NCI-H69 (cell line): ENCODE data around the gene HDAC9.
"Not testable (repeated sequence)": the region's sequence is repeated elsewhere in the genome, so short reads cannot be mapped to it uniquely, and the experiment has no call there.

Experiments used
- DNase-seq: peaks from one replicate; lab custom pipeline; 2025; lab: John Stamatoyannopoulos, UW

Gene HDAC9

DNA sequence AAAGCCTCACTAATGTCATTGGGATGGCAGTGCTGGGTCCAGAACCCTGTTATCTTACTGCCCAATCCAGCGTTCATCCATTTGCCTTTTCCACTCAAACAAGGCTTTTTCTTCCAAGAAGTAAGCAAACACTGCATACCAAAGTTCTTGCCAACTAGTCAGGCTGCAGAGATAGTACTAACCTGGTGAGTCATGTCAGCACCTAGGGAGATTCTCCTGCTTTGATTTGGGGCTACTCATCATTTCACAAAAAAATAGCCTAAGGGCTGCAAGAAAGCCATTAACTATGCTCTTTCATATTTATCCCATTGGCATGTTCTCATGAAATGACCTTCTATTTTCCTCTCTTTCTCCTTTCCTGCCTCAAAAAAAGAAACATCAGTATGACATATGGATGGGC, 479.3 kb downstream of the HDAC9 start:
- peak; percentile 74 for DNase-seq

DNA sequence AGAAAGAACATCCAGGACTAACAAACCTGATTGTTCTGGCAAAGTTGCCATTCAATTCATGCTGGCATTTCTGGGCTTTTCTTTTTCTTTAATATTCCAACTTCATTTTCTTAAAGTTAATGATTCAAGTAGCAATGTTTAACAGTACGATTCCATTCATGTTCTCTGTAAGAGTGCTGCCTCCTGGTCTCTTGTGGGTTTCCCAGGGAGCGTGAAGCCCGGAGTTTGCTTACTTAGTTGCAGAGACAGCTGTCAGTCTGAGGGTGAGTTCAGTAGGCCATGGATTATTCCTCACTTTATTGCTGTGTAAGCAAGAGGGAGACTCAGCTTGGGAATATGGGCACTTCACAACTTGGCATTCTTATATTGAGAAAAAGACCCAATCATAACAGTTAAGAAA, 479.7 kb downstream of the HDAC9 start:
- DNase-seq = peak; percentile 78

DNA sequence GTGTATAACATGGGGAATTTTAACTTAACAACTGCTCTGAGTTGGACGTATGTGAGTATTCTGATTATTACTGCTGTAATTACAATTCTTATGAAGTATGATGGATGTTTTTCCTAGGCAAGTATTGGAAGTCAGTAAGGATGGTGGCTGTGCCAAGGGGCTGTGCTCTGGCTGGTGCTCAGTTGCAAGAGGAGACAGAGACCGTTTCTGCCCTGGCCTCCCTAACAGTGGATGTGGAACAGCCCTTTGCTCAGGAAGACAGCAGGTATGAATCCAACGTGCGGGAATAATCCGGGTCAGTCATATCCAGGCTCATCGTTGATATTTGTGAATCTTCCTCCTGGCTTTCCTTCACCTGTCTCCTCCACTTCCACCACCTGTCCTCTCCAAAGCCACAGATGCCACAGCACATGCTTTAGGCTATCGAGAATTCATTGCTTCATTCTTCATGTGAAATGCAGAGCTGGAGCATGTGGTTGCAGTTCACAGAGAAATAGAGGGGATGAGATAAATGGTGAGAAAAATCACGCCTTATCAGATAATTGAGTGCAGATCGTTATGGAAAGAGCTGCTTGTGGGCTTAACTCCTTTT, 480.2 kb downstream of the HDAC9 start:
- DNase-seq = peak; percentile 34

DNA sequence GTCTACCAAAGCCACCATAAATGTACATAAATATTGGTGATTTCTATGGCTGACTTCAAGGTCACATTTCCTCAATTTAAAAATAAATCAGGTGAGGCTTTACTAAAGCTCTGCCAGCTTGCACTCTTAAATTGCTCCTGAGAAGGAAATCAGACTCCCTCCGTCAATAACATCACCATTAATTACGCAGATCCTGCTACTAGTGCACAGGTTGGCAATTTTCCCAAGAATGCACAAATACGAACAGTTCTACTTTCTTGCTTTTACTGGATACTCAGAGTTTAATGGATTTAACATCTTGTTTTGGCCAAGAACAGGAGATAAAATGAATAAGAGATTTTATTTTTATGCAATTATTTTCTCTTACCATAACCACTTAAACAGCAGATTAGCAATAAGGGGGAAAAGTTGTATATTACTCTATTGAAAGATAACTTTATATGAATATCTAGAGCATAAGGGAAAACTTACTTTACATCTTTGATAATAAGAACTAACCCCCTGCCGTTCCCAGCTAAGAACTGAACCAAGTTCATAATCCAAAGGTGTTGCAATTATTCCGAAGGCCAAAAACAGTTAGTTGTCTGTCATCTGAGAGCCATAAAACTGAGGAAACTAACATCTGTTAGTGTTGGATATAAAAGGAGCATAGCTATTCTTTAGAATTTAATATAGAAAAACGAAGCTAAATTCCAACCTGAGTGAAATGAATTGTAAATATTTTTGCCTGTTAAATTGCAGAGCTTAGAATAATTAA, 481.3 kb downstream of the HDAC9 start:
- peak; percentile 90 for DNase-seq

DNA sequence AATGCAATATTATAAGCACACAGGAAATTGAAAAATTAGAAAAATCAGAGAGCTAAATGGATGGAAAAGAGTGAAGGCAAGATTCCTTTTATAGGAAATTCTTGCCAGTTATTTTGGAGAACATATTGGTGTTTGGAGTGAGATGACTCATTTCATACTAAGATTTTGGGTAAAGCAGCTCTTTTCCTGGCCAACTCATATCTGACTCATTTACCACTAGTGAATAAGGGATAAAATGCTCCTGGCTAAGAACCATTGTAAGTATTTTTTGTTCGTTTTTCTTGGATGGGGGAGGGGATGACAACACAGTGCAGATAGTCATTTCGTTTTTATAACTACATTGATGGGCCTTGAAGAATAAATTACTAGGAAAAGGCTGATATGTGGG, 482.6 kb downstream of the HDAC9 start:
- peak; percentile 31 for DNase-seq

DNA sequence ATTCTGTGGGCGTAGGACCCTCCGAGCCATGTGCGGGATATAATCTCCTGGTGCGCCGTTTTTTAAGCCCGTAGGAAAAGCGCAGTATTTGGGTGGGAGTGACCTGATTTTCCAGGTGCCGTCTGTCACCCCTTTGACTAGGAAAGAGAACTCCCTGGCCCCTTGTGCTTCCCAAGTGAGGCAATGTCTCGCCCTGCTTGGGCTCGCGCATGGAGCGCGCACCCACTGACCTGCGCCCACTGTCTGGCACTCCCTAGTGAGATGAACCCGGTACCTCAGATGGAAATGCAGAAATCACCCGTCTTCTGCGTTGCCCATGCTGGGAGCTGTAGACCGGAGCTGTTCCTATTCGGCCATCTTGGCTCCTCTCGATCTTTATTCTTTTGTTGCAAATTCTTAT, 495.2 kb downstream of the HDAC9 start:
- not testable (repeated sequence) for DNase-seq

DNA sequence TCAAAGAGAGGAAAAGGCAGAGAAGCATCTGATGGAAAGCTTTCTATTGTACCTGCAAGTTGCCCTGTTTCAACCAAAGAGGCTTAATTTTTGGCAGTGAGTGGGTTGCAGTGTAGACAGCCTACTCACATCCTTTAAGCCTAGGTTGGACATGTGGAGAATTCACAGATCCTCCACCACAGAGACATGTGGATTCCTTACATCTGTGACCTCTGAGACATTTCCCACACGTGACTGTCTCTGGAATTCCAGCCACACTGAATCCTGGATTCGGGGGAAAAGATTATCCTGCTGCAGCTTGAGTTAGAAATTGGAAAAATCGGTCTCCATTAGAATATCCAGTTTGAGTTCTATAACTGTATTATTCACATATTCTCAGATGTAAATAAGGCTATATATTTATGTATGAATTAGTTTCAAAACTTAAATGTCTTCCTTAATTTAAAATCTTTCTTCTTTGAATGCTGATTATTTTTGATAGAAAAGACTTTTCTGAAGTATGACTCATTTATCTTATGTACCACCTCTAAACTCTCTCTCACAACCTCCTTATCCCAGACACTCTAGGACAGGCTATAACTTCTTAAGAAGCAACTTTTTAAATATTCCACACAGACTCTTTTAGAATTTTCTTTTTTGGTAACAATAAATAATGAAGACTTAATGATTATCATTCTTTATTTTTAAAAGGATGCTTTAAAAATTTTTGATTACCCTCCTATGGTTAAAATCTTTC, 498.6 kb downstream of the HDAC9 start:
- no peak for DNase-seq

DNA sequence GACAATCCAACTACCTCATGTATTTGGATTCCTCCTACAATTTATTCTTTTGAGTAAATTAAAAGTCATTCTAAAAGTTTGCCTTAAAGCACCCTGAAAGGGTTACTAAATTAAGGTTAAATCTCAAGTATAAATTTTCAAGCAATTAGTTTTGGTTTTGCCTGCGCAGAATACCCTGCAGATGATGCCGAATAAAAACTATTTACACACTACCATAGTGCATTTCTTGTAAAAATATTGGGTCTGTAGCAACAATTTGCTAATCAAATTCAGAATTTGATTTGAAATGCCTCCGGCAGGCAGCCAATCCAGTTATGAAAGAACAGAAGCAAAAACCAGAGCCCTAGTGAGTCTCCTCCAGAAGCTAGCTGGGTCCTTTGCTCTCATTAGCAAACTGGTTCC, 499.7 kb downstream of the HDAC9 start:
- no peak for DNase-seq

DNA sequence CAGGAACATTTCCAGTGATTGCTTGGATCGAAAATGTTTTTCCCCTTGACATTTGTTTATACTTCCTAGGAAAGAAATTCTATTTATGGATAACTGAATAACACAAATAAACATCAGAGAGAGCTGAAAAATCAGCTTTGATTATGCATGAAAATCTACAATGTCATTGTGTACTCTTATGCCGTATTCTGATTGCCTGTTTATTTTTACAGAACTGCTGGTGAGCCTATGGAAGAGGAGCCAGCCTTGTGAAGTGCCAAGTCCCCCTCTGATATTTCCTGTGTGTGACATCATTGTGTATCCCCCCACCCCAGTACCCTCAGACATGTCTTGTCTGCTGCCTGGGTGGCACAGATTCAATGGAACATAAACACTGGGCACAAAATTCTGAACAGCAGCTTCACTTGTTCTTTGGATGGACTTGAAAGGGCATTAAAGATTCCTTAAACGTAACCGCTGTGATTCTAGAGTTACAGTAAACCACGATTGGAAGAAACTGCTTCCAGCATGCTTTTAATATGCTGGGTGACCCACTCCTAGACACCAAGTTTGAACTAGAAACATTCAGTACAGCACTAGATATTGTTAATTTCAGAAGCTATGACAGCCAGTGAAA, 500.4 kb downstream of the HDAC9 start:
- DNase-seq = no peak

DNA sequence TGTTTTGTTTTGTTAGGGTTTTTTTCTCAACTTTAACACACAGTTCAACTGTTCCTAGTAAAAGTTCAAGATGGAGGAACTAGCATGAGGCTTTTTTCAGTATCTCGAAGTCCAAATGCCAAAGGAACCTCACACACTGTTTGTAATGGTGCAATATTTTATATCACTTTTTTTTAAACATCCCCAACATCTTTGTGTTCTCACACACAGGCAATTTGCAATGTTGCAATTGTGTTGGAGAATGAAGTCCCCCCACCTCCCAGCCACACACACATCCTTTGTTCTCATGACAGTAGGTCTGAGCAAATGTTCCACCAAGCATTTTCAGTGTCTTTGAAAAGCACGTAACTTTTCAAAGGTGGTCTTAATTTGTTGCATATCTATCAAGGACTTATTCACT, 501.0 kb downstream of the HDAC9 start:
- DNase-seq = no peak

DNA sequence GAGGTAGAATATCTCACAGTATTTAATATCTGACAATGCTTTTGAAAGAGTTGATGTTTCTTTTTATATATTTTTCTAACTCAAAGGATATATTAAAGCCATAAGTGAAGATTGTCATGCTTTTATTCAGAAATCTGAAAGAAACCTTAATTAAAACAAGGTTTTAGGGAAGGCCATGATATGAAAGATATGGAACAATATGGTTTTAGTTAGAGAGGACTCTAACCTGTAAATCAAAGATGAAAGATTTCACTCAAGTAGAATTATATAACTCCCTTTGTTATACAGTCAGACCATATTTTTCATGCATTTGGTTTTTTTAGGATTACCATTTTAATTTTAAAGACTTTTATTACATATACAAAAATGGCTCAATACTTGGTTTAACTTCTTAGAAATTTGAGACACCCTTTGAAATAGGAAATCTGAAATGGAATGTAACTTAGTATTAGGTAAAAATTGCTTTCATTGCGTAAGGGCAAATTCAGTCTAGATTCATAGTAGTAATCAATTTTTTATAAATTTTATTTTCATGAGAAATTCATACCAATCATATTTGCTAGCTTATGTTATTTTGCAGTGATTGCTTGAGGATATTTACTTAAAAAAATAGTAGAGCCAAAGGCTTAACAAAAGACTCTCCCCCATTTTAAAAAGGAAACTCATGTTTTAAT, 502.1 kb downstream of the HDAC9 start:
- no peak for DNase-seq

DNA sequence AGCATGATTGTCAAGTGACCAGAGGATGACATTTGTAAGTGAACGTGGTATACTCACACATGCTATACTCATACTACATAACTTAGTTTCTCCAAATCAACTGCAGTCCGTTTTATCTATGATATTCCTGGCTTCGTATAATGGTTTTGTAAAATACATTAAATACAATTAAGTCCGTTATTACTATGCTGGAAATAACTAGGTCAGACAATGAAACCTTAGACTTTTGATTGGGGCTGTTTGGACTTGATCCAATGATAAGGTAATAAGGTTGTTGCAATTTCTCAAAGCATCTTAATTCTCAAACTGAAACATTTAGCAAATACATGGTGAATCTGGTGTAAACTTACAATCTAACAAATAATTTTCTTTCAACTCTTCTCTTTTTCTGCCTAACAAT, 504.9 kb downstream of the HDAC9 start:
- DNase-seq = peak; percentile 10

DNA sequence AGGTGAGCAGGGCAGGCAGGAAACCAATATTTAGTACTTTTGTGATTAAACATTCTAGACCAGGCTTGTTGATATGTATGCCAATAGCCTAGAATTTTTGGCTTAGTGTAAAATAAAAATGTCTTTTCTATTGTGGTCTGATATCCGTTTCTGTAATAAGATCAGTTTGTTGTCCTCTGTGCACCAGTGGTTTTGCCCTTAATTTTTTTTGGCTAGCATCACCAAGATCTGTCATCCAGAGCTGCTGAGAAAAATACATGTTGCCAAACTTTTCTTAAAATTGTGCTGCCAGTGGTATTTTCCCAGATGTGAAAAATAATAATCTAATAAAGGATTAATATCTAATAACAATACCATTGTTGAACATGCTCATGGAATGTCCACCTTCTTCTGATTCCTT, 506.3 kb downstream of the HDAC9 start:
- DNase-seq = no peak

DNA sequence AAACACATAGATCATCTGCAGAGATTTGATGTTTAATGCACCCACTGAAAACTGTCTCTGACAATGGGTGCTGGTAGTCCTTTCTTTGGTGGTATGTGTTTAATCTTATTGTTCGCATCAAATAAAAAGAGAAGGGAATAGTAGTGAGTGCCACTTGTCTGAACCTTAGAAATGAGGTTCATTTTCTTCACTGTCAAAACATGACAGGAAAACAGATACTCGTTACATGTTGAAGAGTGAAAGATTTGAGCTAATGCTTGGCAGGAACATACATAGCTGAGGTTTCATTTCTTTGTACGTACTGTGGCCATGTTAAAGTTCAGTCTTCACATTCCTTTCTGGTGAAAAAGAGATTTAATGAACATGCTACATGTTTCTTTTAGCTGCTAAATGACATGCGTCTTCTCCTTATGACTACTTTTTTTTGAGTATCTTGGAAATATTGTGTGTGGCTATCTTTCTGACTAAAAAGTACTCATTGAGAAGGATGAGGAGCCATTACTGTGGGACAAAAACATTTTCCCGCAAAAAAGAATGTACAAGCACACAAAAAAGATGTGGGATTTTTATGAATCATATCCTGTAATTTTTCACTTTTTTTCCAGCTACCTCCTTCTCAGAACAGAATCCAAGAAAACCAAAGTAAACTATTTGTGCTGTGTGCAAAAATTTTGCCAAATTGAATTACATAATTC, 513.8 kb downstream of the HDAC9 start:
- DNase-seq = no peak

DNA sequence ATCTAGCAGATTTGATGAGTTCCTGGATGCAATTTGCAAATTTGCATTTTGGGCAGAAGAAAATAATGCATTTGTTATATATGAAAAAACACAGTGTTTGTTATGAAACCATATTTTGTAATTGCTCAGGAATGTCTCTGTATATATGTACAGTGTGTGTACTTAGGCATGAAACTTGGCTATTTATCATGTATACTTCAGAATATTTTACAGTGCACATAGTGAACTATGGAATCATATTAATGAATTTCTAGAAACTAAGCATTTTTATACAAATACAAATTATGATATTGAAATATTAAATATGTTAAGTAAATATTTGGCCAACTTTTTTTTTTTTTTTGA, 514.4 kb downstream of the HDAC9 start:
- DNase-seq = no peak

DNA sequence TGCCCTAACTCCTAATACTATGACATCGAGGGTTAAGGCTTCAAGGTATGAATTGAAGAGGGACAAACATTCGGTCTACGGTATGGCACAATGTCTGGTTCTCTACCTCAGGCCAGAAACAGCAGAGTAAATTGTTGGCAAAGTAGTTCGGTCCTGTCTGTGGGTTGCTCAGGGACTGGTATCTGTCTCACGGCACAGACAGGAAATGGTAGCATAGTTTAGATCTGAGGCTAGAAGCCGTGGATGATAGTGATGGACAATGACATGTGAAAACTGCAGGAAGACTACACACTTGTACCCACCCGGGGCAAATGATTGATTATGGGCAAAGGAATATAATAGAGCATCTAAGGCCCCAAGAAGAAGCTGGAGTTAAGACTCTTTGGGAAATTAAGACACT, 515.7 kb downstream of the HDAC9 start:
- no peak for DNase-seq

DNA sequence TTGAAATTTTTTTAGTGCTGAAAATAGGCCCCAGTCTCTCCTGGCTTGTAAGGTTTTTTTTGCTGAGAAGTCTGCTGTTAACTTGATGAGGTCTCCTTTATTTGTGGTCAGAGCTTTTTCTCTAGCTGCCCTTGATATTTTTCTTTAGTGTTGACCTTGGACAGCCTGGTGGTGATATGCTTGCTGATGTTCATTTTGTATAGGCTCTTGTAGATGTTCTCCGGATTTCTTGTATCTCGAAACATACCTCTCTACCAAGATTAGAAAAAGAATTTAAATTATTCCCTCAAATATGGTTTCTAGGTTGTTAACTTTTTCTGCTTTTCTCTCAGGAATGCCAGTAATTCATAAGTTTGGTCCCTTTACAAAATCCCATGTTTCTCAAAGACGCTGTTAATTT, 519.5 kb downstream of the HDAC9 start:
- no peak for DNase-seq

DNA sequence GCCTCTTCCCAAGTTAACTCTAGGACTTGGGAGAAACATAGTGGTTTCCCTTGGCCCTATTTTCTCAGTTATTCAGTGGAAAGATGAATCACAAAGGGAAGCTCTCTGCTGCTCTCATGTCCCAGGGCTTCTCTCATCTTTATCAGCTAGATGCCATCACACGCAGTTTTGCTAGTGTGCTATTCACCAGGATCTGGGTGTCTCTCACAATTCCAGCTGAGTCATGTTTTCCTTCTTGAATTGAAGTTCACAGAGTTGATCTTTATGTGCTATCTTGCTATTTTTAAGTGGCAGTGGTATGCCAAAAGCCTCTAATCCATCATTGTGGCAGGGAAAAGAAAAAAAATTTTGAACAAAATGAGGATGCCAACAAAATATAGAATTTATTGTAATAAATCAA, 520.6 kb downstream of the HDAC9 start:
- DNase-seq = no peak

DNA sequence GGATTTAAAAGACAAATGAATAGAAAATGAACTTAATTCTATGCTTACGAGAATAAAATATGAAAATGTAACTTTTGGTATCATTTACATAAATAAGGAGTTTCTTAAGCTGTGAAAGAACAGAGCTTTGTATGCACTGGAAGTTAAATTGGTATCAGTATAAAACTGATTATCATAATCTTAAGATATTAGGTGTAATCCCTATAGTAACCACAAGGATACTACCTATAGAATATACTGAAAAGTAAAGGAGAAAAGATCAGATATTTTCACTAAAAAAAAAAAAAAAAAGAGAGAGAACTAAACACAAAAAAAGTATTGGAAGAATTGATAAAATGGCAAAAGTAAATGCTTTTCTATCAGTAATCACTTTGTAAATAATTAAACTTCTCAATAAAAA, 521.8 kb downstream of the HDAC9 start:
- DNase-seq = no peak

DNA sequence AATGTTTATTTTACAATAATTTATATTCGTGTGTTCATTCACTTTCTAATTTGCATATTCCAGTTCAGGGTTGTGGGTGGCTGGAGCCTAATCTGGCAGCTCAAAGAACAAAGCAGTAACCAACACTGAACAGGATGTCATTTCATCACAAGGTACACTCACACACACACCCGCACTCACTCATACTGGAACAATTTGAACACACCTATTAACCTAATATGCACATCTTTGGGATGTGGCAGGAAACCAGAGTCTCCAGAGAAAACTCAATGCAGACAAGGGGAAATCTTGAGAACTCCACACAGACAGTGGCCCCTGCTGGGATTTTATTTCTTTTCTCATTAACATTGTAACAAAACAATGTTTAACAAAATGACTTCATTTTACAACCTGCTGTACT, 524.5 kb downstream of the HDAC9 start:
- peak; percentile 37 for DNase-seq

DNA sequence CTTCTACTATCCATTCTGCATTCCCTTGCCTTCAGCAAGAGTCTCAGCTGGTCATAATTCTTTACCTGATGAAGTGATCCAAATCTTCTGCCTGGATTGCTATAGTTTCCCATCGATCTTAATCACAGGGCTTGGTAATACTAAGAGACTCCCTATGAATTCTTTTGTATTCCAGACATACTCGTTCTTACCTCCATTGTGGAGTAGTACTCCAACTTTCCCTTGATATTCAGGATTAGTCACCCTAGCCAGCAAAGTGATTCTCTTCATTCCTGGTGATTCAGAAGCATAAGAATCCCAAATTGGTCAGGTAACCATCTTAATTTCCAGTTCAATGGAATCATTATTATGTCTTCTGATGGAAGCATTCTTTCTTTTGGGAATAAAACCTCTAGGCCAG, 525.2 kb downstream of the HDAC9 start:
- no peak for DNase-seq

DNA sequence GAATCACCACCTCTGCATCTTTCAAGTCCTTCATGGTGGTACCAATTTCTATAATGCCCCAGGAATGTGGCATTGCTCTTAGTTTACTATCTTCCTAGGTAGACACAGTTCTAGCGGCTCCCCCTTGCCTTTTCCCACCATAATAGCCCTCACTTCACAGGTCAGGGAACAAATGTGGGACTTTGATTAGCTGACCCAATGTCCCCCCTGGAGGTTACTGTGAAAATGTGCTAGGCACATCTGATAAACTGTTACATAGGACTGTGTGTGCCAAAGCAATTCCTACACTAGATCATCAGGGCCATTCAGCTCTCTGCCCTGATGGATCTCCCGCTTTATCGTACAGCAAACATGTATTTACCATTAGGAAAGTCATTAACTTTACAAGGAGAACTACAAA, 527.9 kb downstream of the HDAC9 start:
- DNase-seq = no peak
